Right lobe of liver (tissue), 6 donors: Measurements from ENCODE around the gene FANCC. TPM values are rescaled to one million over a fixed set of nuclear protein-coding genes. Genes with fewer than 3 reads are reported as not detected.

Experiments
- ATAC-seq, 4 donors: fragments of 200-7000 bp; cut with Tn5 transposase; one replicate each; pipeline ENCODE4 v1.9.1; 2020; ENCODE audit warnings: mild to moderate bottlenecking in 4 of 4, moderate library complexity in 4 of 4
- DNase-seq, 3 donors: peaks; one replicate each; pipeline ENCODE4 v3.0.0-alpha.2; 2020
- H3K27ac ChIP-seq, 3 donors: fragments of 200-600 bp; one replicate each; pipeline ENCODE4 v1.8.0; 2022
- H3K27me3 ChIP-seq, 2 donors: fragments of 200-600 bp; one replicate each; pipeline ENCODE4 v1.8.0; 2022
- H3K36me3 ChIP-seq, 4 donors: fragments of 200-600 bp; sonication (generic) in 1 of 4; one replicate each; pipeline versions ENCODE4 v1.5.1 to v1.8.0; 2017 to 2022; ENCODE audit warnings: control low read depth in 1 of 4
- H3K4me1 ChIP-seq, 4 donors: fragments of 200-600 bp; sonication (generic) in 1 of 4; one replicate each; pipeline versions ENCODE4 v1.5.1 to v1.8.0; 2017 to 2022; ENCODE audit warnings: control low read depth in 1 of 4
- H3K4me3 ChIP-seq, 3 donors: fragments of 200-600 bp; one replicate each; pipeline ENCODE4 v1.8.0; 2022
- H3K9me3 ChIP-seq, 4 donors: fragments of 200-600 bp; sonication (generic) in 1 of 4; one replicate each; pipeline versions ENCODE4 v1.5.1 to v1.8.0; 2017 to 2022; ENCODE audit warnings: control low read depth in 1 of 4
- CTCF ChIP-seq, 4 donors: fragments of 200-600 bp in 3 of 4; fragments of 450-650 bp in 1 of 4; IDR thresholded peaks; one replicate each; pipeline versions ENCODE4 v1.5.1 to v1.8.0; 2016 to 2022; ENCODE audit warnings: antibody characterized with exemption in 4 of 4, mild to moderate bottlenecking in 2 of 4
- POLR2A ChIP-seq: fragments of 450-650 bp; IDR thresholded peaks from one replicate; pipeline ENCODE4 v1.6.1; 2017; ENCODE audit warnings: antibody characterized with exemption, mild to moderate bottlenecking
- WGBS: methylation state at CpG from one replicate; pipeline ENCODE4 v1.1.6; 2018; ENCODE audit warnings: low coverage, low lambda C conversion rate; ENCODE audit not compliant: insufficient coverage; ENCODE audit errors: missing lambda C conversion rate; 5-methylcytosine and 5-hydroxymethylcytosine counted together
- intact Hi-C, 2 donors: fragments of 100-400 bp; cut with DNase I; formaldehyde crosslinking; loops; one replicate each; pipeline versions ENCODE4 v1.11.2 to v1.14.1; 2022
- total RNA-seq, 6 experiments: library from RNA; depleted of rRNA in 2 of 6; stranded (reverse); fragments of >200 nt in 2 of 6; fragmentation: NEBNext Ultra II Directional in 3 of 6; extraction: Animal tissue kit (Norgen Biotek cat#: 25700) in 3 of 6; gene quantifications; one replicate each; pipeline versions ENCODE4 v1.1.0 to v1.2.4, GENCODE V29; 2016 to 2023
- donor health status: DM: no; HTN: yes; CAD: no.
- donor health status: DM: no; HTN: no; CAD: no.
- donor health status: DM: no; HTN: no; CAD: no.
- donor health status: DM: no; HTN: yes; CAD: no.
- donor health status: DM: no; HTN: yes; CAD: no.

The FANCC gene
- total RNA-seq, 6 experiments from 2014 or later: 8.1 to 27.9 (median 13.2) TPM

DNA sequence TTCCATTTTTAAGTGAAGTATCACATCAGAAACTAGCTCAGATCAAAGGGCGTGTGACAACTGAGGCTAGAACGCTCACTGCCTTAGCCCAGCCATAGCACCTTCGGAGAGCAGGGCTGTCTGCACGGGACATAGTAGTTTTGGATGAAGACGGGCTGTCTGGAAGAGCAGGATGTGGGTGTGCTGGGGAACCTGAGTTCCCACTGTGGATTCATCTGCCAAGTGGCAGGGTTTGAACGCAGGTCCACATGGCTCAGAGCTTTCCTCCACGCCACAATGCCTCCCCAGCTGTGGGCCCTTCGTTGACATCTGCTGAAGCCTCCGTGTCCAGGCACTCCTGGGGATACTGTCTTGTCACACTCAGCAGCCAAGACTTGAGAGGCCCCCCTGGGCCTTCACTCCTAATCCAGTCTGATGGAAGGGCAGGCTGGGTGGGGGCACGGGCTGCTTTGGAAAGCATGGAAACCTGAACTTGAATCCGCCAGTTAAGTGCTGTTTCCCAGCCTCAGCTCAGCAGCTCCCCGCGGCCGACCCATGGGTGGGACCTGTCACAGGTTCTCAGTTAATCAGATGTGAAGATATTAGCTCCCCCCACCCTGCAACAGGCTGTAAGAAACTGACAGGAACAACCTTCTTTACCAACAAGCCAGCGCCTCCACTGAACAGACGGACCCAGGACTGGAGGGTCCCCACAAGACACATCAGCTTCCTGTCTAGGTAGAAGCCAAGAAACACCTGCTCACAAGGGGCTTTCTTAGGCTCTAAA, 228.1 kb downstream of the FANCC start:
- Histone ChIP-seq H3K4me1 (peaks cover 0 to 14% (median 0%) of the 10 kb centered on the region in 4 donors), H3K27ac (peak overlapping the region in 1 of 3 donors; percentile 35), H3K36me3 (peaks cover 0 to 26% (median 12%) of the 10 kb centered on the region in 4 donors), H3K27me3 (no peaks in the 10 kb centered on the region), H3K4me3 (no peak overlapping the region), H3K9me3 (no peaks in the 10 kb centered on the region)
- 70% methylated on average over 3 of the region's 16 CpGs for WGBS
- peak in 1 of 4 donors; percentile 9 for ATAC-seq
- intact Hi-C loops: no loop called here
- TF ChIP-seq CTCF (IDR thresholded peaks at IDR 0.05): no peak
- no peak for TF ChIP-seq POLR2A
- peak in 2 of 3 donors; percentile 51 to 56 for DNase-seq

GRCh38 chr9:95088421-95089161, 228.9 kb downstream of the FANCC start:
- no peak overlapping the region for H3K4me3 ChIP-seq
- TF ChIP-seq CTCF (IDR thresholded peaks at IDR 0.05) (no peak), POLR2A (no peak)
- no peaks in the 10 kb centered on the region for H3K9me3 ChIP-seq
- H3K4me1 ChIP-seq: peaks cover 0 to 14% (median 0%) of the 10 kb centered on the region in 4 donors
- H3K27ac ChIP-seq: peak overlapping the region in 1 of 3 donors; percentile 18
- ATAC-seq: no peak
- peak in 2 of 3 donors; percentile 43 to 53 for DNase-seq
- intact Hi-C loops: no loop called here
- peaks cover 0 to 32% (median 17%) of the 10 kb centered on the region in 4 donors for H3K36me3 ChIP-seq
- no peaks in the 10 kb centered on the region for H3K27me3 ChIP-seq
- 85% methylated on average over 9 of the region's 26 CpGs for WGBS

DNA sequence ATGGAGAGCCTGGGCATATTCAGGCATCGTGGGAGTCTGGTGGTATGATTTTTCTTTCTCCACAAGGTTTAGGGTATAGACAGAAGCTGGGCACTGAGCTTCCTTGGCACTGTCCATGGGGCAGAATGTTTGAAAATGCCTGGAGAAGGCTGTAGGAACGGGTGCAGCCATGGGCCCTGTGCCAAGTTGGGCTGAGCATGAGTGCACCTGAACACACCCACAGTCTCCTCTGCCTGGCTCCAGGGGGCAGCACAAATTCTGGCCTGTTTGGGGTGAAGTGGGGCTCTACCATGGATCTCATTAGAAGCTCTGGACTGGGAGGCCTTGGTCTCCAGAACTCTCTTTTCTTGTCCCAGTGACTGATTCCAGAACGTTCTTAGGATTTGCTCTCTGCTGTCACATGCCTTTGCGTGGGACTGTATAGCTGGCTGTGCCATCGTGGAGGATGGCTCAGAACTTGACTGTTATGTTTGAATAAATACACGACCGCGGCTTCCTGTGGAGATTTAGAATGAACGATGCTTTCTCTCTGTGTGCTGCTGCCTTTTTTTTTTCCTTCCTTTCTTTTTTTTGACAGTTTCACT, 229.8 kb downstream of the FANCC start:
- H3K4me1 ChIP-seq: peaks cover 0 to 14% (median 0%) of the 10 kb centered on the region in 4 donors
- no peak overlapping the region for H3K4me3 ChIP-seq
- peak; percentile 1 to 44 (median 25) for ATAC-seq
- H3K27ac ChIP-seq: peak overlapping the region in 1 of 3 donors; percentile 31
- 80% methylated on average over 7 of the region's 9 CpGs for WGBS
- intact Hi-C loops: no loop called here
- peaks cover 2 to 38% (median 21%) of the 10 kb centered on the region in 4 donors for H3K36me3 ChIP-seq
- DNase-seq: peak; percentile 64 to 79 (median 71)
- TF ChIP-seq CTCF (IDR thresholded peaks at IDR 0.05) (peak in 2 of 4 donors; percentile 22), POLR2A (no peak)
- no peaks in the 10 kb centered on the region for H3K9me3 ChIP-seq
- no peaks in the 10 kb centered on the region for H3K27me3 ChIP-seq

- Histone ChIP-seq H3K36me3 (peaks cover 14 to 50% (median 31%) of the 10 kb centered on the region in 4 donors), H3K4me3 (no peak overlapping the region), H3K9me3 (no peaks in the 10 kb centered on the region), H3K27me3 (no peaks in the 10 kb centered on the region), H3K4me1 (peaks cover 0 to 14% (median 0%) of the 10 kb centered on the region in 4 donors), H3K27ac (no peak overlapping the region)
- no peak for TF ChIP-seq POLR2A
- no peak for TF ChIP-seq CTCF (IDR thresholded peaks at IDR 0.05)
- no peak for ATAC-seq
- intact Hi-C loops: no loop called here
- peak in 1 of 3 donors; percentile 28 for DNase-seq
- 100% methylated on average over 2 of the region's 8 CpGs for WGBS
Observed at GRCh38 chr9:95086564-95086955, 230.9 kb downstream of the FANCC start.
